SIG-M5 treated with dmso at 0.1 percent for 504 hours (cell line): Measurements from ENCODE around the gene MTPN.

Source experiments
- DNase-seq: peaks from one replicate; lab custom pipeline; 2025; ENCODE audit not compliant: unreplicated experiment; lab: John Stamatoyannopoulos, UW

Gene MTPN

DNA sequence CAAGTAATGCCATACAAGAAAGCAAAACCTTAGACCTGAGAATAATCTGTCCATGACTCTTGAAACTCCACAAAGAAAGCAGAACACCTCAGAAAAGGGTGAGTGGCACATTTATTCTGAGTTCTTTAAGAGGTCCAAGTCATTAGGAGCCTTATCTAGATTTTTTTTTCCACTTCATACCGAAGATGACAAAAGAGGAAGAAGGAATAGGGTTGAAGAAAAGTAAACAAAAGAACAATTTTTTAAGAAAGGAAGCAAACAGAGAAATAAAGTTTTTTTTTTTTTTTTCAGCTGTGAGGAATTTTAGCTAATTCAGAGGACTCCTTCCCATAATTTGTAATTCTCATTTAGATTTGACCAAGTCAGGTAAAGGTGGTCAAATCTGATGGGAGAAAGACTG lies 13.1 kb upstream of the MTPN start:
- no peak for DNase-seq

- no peak for DNase-seq
Measured at GRCh38 chr7:135981958-135982646, 4.9 kb upstream of the MTPN start.

GRCh38 chr7:135980665-135981180 lies 3.6 kb upstream of the MTPN start:
- DNase-seq: peak; percentile 29

DNA sequence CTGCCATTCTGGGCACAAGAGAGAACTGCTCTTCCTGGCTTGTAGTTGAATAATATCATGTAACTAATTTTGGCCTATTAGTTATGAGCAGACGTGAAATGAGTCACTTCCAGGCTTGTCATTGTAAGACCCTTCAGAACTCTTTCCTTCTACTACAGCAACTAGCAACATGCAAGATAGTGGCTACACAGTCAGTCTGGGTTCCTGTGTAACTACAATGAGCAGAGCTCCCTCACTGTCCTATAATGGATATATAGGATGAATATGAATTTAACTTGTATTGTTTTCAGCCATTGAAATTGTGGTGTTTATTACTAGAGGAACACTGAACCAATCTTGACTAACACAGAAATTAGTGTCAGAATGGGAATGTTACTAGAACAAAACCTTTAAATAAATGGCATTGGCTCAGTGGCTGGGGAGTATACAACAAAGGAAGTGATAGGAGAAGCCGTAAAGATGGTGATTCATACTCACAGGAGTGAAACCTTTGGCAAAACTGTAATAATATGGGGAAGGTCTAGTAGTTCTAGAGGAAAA lies 2.9 kb upstream of the MTPN start:
- DNase-seq: no peak

GRCh38 chr7:135979471-135980011 lies 2.4 kb upstream of the MTPN start:
- no peak for DNase-seq

DNA sequence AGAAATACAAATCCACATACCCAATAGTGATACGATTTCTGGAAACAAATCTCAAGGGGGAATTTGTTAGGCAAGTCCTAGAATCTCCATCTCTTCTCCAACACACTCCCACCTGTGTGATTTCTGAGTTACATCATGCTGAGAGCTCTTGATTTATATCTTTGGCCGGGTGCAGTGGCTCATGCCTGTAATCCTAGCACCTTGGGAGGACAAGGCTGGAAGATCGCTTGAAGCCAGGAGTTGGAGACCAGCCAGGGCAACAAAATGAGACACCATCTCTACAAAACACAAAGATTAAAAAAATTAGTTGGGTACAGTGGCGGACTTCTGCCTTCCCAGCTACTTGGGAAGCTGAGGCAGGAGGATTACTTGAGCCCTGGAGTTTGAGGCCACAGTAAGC lies 1.5 kb upstream of the MTPN start:
- no peak for DNase-seq

- no peak for DNase-seq
Measured at GRCh38 chr7:135977742-135978066, 545 bp upstream of the MTPN start.

DNA sequence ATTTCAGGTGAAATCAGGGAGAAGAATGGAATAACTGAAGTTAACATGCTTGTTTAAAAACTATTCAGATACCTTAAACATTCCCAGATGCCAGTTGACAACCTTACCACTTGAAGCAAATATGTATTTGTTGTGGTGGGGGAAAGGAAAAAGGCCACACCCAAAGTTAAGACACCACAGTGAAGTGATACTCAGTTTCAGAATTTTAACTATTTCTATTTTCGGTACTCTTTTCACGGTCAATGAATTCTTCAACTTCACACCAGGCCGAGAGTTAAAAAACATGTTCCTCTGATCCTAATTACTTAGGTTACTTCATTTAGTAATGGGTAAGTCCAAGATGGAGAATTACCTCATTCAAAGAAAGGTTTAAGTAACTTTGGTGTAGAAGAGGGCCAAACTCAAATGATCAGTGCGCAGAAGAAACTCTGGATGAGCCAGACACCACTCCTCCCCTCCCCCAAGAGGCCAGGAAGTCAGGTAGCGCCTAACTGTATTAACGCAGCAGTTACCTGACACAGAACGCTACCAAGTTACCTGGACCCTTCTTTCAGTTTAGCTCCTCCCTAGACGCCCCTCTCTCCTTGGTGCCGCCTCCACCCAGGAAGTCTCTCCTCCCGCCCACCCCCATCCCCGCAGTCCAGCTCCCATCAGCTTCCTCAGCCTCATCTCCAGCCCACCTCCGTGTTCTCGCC lies 700 bp downstream of the MTPN start:
- DNase-seq: peak; percentile 38

GRCh38 chr7:135975166-135975565 lies 2.0 kb downstream of the MTPN start:
- peak; percentile 15 for DNase-seq

GRCh38 chr7:135974667-135975066 lies 2.5 kb downstream of the MTPN start:
- no peak for DNase-seq

DNA sequence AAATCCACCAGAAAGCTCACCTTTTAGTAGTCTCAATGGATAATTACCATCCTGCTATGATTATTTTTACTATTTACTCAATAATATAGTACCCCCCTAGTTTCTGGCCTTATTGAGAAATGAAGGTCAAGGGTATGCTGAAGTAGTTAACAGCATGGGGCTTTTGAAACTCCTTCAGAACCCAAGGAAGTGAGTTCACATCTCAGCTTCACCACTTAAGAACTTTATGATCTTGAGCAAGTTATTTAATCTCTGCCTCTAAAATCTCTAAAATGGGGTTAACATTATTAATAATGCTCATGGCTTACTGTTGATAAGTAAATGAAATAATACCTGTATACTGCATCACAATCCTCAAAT lies 5.8 kb downstream of the MTPN start:
- DNase-seq: peak; percentile 73

- DNase-seq: peak; percentile 87
Measured at GRCh38 chr7:135970682-135971365, 6.3 kb downstream of the MTPN start.

- DNase-seq: no peak
Measured at GRCh38 chr7:135970045-135970444, 7.1 kb downstream of the MTPN start.

DNA sequence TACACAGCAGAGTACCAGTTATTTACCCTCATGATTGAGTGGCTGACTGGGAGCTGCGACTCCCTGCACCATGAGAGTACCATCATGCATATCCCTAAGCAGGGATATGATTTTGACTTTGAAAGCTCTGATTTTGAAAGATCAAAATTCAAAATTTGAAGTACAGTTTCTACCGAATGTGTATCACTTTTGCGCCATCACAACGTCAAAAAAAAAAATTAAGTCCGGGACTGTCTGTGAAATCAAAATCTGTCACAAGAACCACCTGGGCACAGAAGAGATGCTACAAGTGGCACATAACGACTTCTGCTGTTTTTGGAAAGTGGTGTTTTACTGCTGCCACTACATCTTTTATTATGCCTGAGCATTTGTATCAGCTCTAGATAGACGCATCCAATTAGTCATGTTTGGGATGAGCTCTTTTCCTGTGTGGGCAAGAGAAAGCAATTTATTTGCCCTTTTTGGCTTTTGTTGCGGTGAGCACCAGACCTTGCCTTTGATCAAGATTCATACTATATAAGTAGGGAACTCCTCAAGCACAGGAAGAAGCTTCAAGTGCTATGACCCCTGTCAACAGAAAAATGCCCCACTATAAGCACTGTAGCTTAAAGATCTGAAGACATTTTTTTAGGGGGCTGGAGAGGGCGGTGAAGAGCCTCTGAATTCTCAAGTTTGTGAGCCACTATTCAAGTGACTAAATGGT lies 10.7 kb downstream of the MTPN start:
- no peak for DNase-seq

GRCh38 chr7:135965602-135966001 lies 11.6 kb downstream of the MTPN start:
- DNase-seq: no peak

- no peak for DNase-seq
Measured at GRCh38 chr7:135964791-135965190, 12.4 kb downstream of the MTPN start.

- DNase-seq: no peak
Measured at GRCh38 chr7:135964274-135964673, 12.9 kb downstream of the MTPN start.

- DNase-seq: no peak
Measured at GRCh38 chr7:135962802-135963201, 14.4 kb downstream of the MTPN start.

GRCh38 chr7:135960709-135961451 lies 16.3 kb downstream of the MTPN start:
- no peak for DNase-seq

- no peak for DNase-seq
Measured at GRCh38 chr7:135959646-135960363, 17.4 kb downstream of the MTPN start.
